ENCODE results near the gene ZNF521. TPM values are rescaled to one million over a fixed set of nuclear protein-coding genes. Genes with fewer than 3 reads are reported as not detected.

Gene ZNF521
- total and polyA plus RNA-seq, 10 donors = 2.9 to 136 (median 71.8) TPM

DNA sequence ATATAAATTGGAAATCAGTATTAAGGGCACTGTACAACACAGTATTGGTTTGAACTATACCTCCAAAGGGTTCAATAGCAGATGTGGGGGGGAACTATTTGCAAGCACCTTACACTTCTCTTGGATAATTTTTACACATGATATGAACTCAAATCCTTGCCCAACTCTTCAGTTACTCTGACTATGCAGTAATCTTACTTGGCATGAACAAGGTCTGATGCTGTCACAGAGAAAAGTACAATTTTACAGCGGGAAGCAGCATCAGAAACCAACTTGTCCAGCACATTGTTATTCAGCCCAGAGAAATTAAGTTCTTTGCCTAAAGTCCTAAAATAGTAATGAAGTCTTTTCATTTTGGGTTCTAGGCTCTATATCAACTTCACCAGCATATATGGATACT, 98.2 kb downstream of the ZNF521 start:
- no peaks in the 10 kb centered on the region for H3K9me3 ChIP-seq
- peaks cover 0 to 7% (median 0%) of the 10 kb centered on the region in 6 donors for H3K4me1 ChIP-seq
- whole genome bisulfite sequencing, 5 donors = 88 to 97% (median 93%) methylated on average over 1 of the region's 1 CpG
- TF ChIP-seq POLR2AphosphoS5 (IDR thresholded peaks at IDR 0.05) = no peak
- TF ChIP-seq, protein P1, sequence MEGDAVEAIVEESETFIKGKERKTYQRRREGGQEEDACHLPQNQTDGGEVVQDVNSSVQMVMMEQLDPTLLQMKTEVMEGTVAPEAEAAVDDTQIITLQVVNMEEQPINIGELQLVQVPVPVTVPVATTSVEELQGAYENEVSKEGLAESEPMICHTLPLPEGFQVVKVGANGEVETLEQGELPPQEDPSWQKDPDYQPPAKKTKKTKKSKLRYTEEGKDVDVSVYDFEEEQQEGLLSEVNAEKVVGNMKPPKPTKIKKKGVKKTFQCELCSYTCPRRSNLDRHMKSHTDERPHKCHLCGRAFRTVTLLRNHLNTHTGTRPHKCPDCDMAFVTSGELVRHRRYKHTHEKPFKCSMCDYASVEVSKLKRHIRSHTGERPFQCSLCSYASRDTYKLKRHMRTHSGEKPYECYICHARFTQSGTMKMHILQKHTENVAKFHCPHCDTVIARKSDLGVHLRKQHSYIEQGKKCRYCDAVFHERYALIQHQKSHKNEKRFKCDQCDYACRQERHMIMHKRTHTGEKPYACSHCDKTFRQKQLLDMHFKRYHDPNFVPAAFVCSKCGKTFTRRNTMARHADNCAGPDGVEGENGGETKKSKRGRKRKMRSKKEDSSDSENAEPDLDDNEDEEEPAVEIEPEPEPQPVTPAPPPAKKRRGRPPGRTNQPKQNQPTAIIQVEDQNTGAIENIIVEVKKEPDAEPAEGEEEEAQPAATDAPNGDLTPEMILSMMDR (IDR thresholded peaks at IDR 0.05 in 8 of 11, conservative IDR thresholded peaks at IDR 0.05 in 3 of 11) = no peak
- TF ChIP-seq POLR2A (IDR thresholded peaks at IDR 0.05) = no peak
- H3K27ac ChIP-seq = no peak overlapping the region
- no peaks in the 10 kb centered on the region for H3K36me3 ChIP-seq
- H3K27me3 ChIP-seq (replicated peaks in 1 of 7) = no peaks in the 10 kb centered on the region
- no peak for DNase-seq
- intact Hi-C loops (cut with DNase I; ENCODE audit: low total_unique reads) = no loop called here
- H3K4me3 ChIP-seq = no peak overlapping the region

DNA sequence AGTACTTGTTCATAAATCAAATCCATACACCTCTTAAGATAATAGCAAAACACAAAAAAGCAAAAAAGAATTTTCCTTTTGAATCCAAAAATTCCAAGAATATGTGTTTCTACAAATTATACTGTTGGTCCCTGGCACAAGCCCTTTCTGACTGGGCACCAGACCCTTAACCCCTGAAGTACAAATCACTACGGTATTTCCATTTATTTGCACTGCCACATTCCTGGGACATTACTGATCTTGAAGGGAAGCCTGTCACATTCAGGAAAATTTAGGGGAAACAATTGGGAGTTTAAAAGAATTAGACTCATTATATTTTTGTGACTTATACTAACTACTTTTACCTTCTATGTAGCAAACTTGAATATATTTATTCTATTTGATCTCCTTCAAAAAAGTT, 98.8 kb downstream of the ZNF521 start:
- Histone ChIP-seq H3K27me3 (replicated peaks in 1 of 7) (no peaks in the 10 kb centered on the region), H3K4me3 (no peak overlapping the region), H3K36me3 (no peaks in the 10 kb centered on the region), H3K27ac (no peak overlapping the region), H3K4me1 (peaks cover 0 to 7% (median 0%) of the 10 kb centered on the region in 6 donors), H3K9me3 (no peaks in the 10 kb centered on the region)
- DNase-seq = no peak
- 53 to 85% (median 71%) methylated on average over 1 of the region's 1 CpG for WGBS, 5 donors
- TF ChIP-seq POLR2A (IDR thresholded peaks at IDR 0.05) = no peak
- TF ChIP-seq POLR2AphosphoS5 (IDR thresholded peaks at IDR 0.05) = no peak
- intact Hi-C loops (cut with DNase I; ENCODE audit: low total_unique reads) = no loop called here

DNA sequence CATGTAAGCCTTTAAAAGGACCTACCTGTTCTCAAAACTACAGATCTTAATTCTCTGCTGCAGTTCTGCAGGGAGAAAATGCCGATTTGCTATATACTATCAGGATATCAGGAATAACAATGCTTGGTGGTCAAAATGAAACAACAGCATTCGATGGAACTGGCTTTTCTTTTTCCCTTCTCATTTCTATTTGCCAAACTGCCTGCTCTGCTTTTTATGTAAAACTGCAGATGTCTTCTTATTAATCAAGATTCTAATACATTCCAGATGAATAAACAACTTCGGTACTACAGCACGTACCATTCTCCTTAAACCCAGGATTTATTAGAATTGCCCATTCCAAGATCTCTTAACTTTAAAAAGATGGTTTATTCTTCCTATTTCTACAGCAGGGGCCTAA, 100.9 kb downstream of the ZNF521 start:
- Histone ChIP-seq H3K4me1 (peaks cover 0 to 7% (median 0%) of the 10 kb centered on the region in 6 donors), H3K36me3 (no peaks in the 10 kb centered on the region), H3K27me3 (replicated peaks in 1 of 7) (no peaks in the 10 kb centered on the region), H3K9me3 (no peaks in the 10 kb centered on the region), H3K4me3 (no peak overlapping the region), H3K27ac (no peak overlapping the region)
- intact Hi-C loops (cut with DNase I; ENCODE audit: low total_unique reads) = no loop called here
- TF ChIP-seq POLR2AphosphoS5 (IDR thresholded peaks at IDR 0.05) (no peak), POLR2A (IDR thresholded peaks at IDR 0.05) (no peak)
- TF ChIP-seq, protein P1 (IDR thresholded peaks at IDR 0.05 in 8 of 11, conservative IDR thresholded peaks at IDR 0.05 in 3 of 11) = no peak
- DNase-seq = no peak
- 83 to 94% (median 90%) methylated on average over 4 of the region's 4 CpGs for WGBS, 5 donors

DNA sequence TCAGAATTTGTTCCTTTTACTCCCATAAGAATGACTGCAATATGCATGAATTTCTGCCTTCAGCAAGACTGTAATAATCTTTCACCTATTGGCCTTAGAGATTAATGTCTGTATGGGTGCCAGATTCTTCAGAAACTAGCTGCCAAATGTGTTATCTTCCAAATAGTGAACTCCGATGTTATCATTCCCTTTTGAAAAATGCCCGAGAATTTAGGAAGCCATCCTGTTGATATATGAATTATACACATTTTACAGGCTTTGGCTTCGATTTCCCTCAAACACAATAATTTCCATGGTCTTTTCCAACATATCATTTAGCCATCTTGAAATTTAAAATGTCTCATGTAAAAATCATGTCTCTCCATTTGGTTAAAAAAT, 101.5 kb downstream of the ZNF521 start:
- TF ChIP-seq, protein P1 (IDR thresholded peaks at IDR 0.05 in 8 of 11, conservative IDR thresholded peaks at IDR 0.05 in 3 of 11) = no peak
- TF ChIP-seq POLR2A (IDR thresholded peaks at IDR 0.05) (no peak), POLR2AphosphoS5 (IDR thresholded peaks at IDR 0.05) (no peak)
- Histone ChIP-seq H3K9me3 (no peaks in the 10 kb centered on the region), H3K27ac (no peak overlapping the region), H3K36me3 (no peaks in the 10 kb centered on the region), H3K4me1 (peaks cover 0 to 7% (median 0%) of the 10 kb centered on the region in 6 donors), H3K27me3 (replicated peaks in 1 of 7) (no peaks in the 10 kb centered on the region), H3K4me3 (no peak overlapping the region)
- intact Hi-C loops (cut with DNase I; ENCODE audit: low total_unique reads) = no loop called here
- 57 to 74% (median 68%) methylated on average over 3 of the region's 3 CpGs for WGBS, 5 donors
- DNase-seq = no peak

DNA sequence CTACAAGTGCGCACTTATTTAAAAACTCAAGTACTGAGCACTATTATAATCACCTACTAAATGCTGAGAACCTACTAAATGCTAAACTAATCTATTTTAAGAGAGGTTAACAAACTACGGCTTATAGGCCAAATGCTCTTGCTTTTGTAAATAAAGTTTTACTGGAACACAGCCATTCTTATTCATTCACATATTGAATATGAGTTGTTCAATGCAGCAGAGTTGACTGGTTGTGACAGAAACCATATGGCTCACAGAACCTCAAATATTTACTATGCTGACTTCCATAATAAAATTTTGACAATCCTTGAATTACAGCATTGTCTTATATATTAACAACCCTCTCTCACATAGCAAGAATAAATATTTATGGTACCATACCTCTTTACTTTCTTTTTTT, 103.2 kb downstream of the ZNF521 start:
- intact Hi-C loops (cut with DNase I; ENCODE audit: low total_unique reads) = no loop called here
- 89 to 96% (median 91%) methylated on average over 2 of the region's 2 CpGs for WGBS, 5 donors

More for the DNA sequence above, 103.2 kb downstream of the ZNF521 start:
- Histone ChIP-seq H3K4me3 (no peak overlapping the region), H3K4me1 (peaks cover 0 to 7% (median 0%) of the 10 kb centered on the region in 6 donors), H3K27ac (no peak overlapping the region), H3K27me3 (replicated peaks in 1 of 7) (no peaks in the 10 kb centered on the region), H3K9me3 (no peaks in the 10 kb centered on the region), H3K36me3 (no peaks in the 10 kb centered on the region)
- DNase-seq = no peak
- TF ChIP-seq, protein P1 (IDR thresholded peaks at IDR 0.05 in 8 of 11, conservative IDR thresholded peaks at IDR 0.05 in 3 of 11) = no peak
- TF ChIP-seq POLR2AphosphoS5 (IDR thresholded peaks at IDR 0.05) = no peak
- TF ChIP-seq POLR2A (IDR thresholded peaks at IDR 0.05) = no peak
